Stimulated activated memory B cell treated with anti-CD40 and anti-IgM and Interleukin-4, amounts not matched to agents 10 μg/mL and 1 μg/mL and 100 μg/mL, for 72 hours (primary cell): ENCODE data around the gene DUS2.
"Not testable (repeated sequence)": the region's sequence is repeated elsewhere in the genome, so short reads cannot be mapped to it uniquely, and the experiment has no call there.

Experiments
- ATAC-seq: fragments of 150-1000 bp; cut with Tn5 transposase; 2 replicates; pipeline ENCODE4 v1.10.0; 2021
- H3K27ac Mint-ChIP-seq: one replicate; pipeline ENCODE4 v1.8.0; 2022; ENCODE audit warnings: mild to moderate bottlenecking, mixed read lengths
- H3K27me3 Mint-ChIP-seq: one replicate; pipeline ENCODE4 v1.8.0; 2022; ENCODE audit warnings: mixed read lengths
- H3K36me3 Mint-ChIP-seq: one replicate; pipeline ENCODE4 v1.8.0; 2022; ENCODE audit warnings: mixed read lengths
- H3K4me1 Mint-ChIP-seq: one replicate; pipeline ENCODE4 v1.8.0; 2022; ENCODE audit warnings: mixed read lengths
- H3K4me3 Mint-ChIP-seq: one replicate; pipeline ENCODE4 v1.8.0; 2022; ENCODE audit warnings: mild to moderate bottlenecking, moderate library complexity, mixed read lengths
- H3K9me3 Mint-ChIP-seq: one replicate; pipeline ENCODE4 v1.8.0; 2022; ENCODE audit warnings: mixed read lengths

Gene DUS2

GRCh38 chr16:67993207-67994039, 29.7 kb upstream of the DUS2 start:
- H3K36me3 Mint-ChIP-seq, result no peaks in the 10 kb centered on the region
- ATAC-seq, result peak; percentile 92
- peaks cover 64% of the 10 kb centered on the region for H3K4me1 Mint-ChIP-seq
- H3K27me3 Mint-ChIP-seq, result no peaks in the 10 kb centered on the region
- no peaks in the 10 kb centered on the region for H3K9me3 Mint-ChIP-seq
- peak overlapping the region; percentile 67 for H3K4me3 Mint-ChIP-seq
- peak overlapping the region; percentile 93 for H3K27ac Mint-ChIP-seq

- H3K4me3 Mint-ChIP-seq, result peak overlapping the region; percentile 57
- peaks cover 60% of the 10 kb centered on the region for H3K4me1 Mint-ChIP-seq
- H3K27me3 Mint-ChIP-seq, H3K36me3 Mint-ChIP-seq, H3K9me3 Mint-ChIP-seq: not testable (repeated sequence)
- ATAC-seq, result peak; percentile 20
- peak overlapping the region; percentile 93 for H3K27ac Mint-ChIP-seq
These were observed 29.1 kb upstream of the DUS2 start for GRCh38 chr16:67994040-67994408.

GRCh38 chr16:67995423-67995822, 27.7 kb upstream of the DUS2 start:
- Mint-ChIP-seq H3K27ac (peak overlapping the region; percentile 93), H3K9me3 (no peaks in the 10 kb centered on the region), H3K36me3 (no peaks in the 10 kb centered on the region), H3K4me3 (no peak overlapping the region), H3K4me1 (peaks cover 60% of the 10 kb centered on the region), H3K27me3 (no peaks in the 10 kb centered on the region)
- peak; percentile 46 for ATAC-seq

GRCh38 chr16:67996666-67997065, 26.4 kb upstream of the DUS2 start:
- ATAC-seq, result no peak
- H3K27me3 Mint-ChIP-seq, result no peaks in the 10 kb centered on the region
- peak overlapping the region; percentile 27 for H3K27ac Mint-ChIP-seq
- no peaks in the 10 kb centered on the region for H3K36me3 Mint-ChIP-seq
- peaks cover 70% of the 10 kb centered on the region for H3K4me1 Mint-ChIP-seq
- no peaks in the 10 kb centered on the region for H3K9me3 Mint-ChIP-seq
- no peak overlapping the region for H3K4me3 Mint-ChIP-seq

- not testable (repeated sequence) for H3K27me3 Mint-ChIP-seq, H3K4me3 Mint-ChIP-seq, H3K9me3 Mint-ChIP-seq, H3K36me3 Mint-ChIP-seq, ATAC-seq
- Mint-ChIP-seq H3K4me1 (peaks cover 59% of the 10 kb centered on the region), H3K27ac (peak overlapping the region; percentile 89)
These were observed 24.8 kb upstream of the DUS2 start for GRCh38 chr16:67998231-67998778.

- Mint-ChIP-seq H3K27ac (peak within 1 kb of the TSS; percentile 89), H3K4me1 (peaks cover 51% of the 10 kb centered on the region), H3K4me3 (peak within 1 kb of the TSS; percentile 79)
- H3K9me3 Mint-ChIP-seq, H3K36me3 Mint-ChIP-seq, H3K27me3 Mint-ChIP-seq: not testable (repeated sequence)
- peak; percentile 95 for ATAC-seq
These were observed 24.1 kb upstream of the DUS2 start, which contains the start of gene DPEP2 for GRCh38 chr16:67998779-67999688. DPEP2 (minus strand) TSS chr16:67999484; CDS start chr16:67993212, 6,272 bp downstream.

- H3K27me3 Mint-ChIP-seq, result no peaks in the 10 kb centered on the region
- peaks cover 50% of the 10 kb centered on the region for H3K4me1 Mint-ChIP-seq
- no peaks in the 10 kb centered on the region for H3K9me3 Mint-ChIP-seq
- no peaks in the 10 kb centered on the region for H3K36me3 Mint-ChIP-seq
- H3K27ac Mint-ChIP-seq, result peak overlapping the region; percentile 89
- peak overlapping the region; percentile 79 for H3K4me3 Mint-ChIP-seq
- ATAC-seq, result peak; percentile 73
These were observed 23.1 kb upstream of the DUS2 start for GRCh38 chr16:67999985-68000384.

GRCh38 chr16:68000450-68000849, 22.6 kb upstream of the DUS2 start:
- H3K4me3 Mint-ChIP-seq, result no peak overlapping the region
- H3K9me3 Mint-ChIP-seq, result no peaks in the 10 kb centered on the region
- ATAC-seq, result no peak
- peak overlapping the region; percentile 89 for H3K27ac Mint-ChIP-seq
- H3K27me3 Mint-ChIP-seq, result no peaks in the 10 kb centered on the region
- peaks cover 49% of the 10 kb centered on the region for H3K4me1 Mint-ChIP-seq
- no peaks in the 10 kb centered on the region for H3K36me3 Mint-ChIP-seq

- peaks cover 46% of the 10 kb centered on the region for H3K4me1 Mint-ChIP-seq
These were observed 20.1 kb upstream of the DUS2 start for GRCh38 chr16:68003031-68003430.

GRCh38 chr16:68005211-68005610, 17.9 kb upstream of the DUS2 start:
- Mint-ChIP-seq H3K9me3 (peaks cover 3% of the 10 kb centered on the region), H3K4me1 (peaks cover 30% of the 10 kb centered on the region), H3K27me3 (no peaks in the 10 kb centered on the region), H3K4me3 (no peak overlapping the region), H3K27ac (peak overlapping the region; percentile 92), H3K36me3 (no peaks in the 10 kb centered on the region)
- no peak for ATAC-seq

More at GRCh38 chr16:68003031-68003430, 20.1 kb upstream of the DUS2 start:
- Mint-ChIP-seq H3K36me3 (no peaks in the 10 kb centered on the region), H3K4me3 (no peak overlapping the region), H3K27me3 (no peaks in the 10 kb centered on the region), H3K9me3 (no peaks in the 10 kb centered on the region), H3K27ac (no peak overlapping the region)
- ATAC-seq, result no peak

GRCh38 chr16:68005786-68006286, 17.2 kb upstream of the DUS2 start:
- Mint-ChIP-seq H3K4me3 (no peak overlapping the region), H3K27ac (peak overlapping the region; percentile 92), H3K27me3 (no peaks in the 10 kb centered on the region), H3K4me1 (peaks cover 25% of the 10 kb centered on the region), H3K36me3 (no peaks in the 10 kb centered on the region), H3K9me3 (peaks cover 3% of the 10 kb centered on the region)
- ATAC-seq, result peak; percentile 96

- Mint-ChIP-seq H3K4me3 (no peak overlapping the region), H3K27me3 (no peaks in the 10 kb centered on the region), H3K36me3 (no peaks in the 10 kb centered on the region), H3K4me1 (peaks cover 32% of the 10 kb centered on the region), H3K9me3 (peaks cover 3% of the 10 kb centered on the region), H3K27ac (peak overlapping the region; percentile 17)
- ATAC-seq, result no peak
These were observed 13.8 kb upstream of the DUS2 start for GRCh38 chr16:68009157-68009735.

- H3K4me3 Mint-ChIP-seq, H3K9me3 Mint-ChIP-seq, H3K36me3 Mint-ChIP-seq, ATAC-seq, H3K27me3 Mint-ChIP-seq: not testable (repeated sequence)
- H3K4me1 Mint-ChIP-seq, result peaks cover 33% of the 10 kb centered on the region
- H3K27ac Mint-ChIP-seq, result peak overlapping the region; percentile 17
These were observed 13.2 kb upstream of the DUS2 start for GRCh38 chr16:68009872-68010271.

GRCh38 chr16:68013440-68013839, 9.6 kb upstream of the DUS2 start:
- peak; percentile 36 for ATAC-seq
- Mint-ChIP-seq H3K9me3 (no peaks in the 10 kb centered on the region), H3K27ac (no peak overlapping the region), H3K4me1 (peaks cover 20% of the 10 kb centered on the region), H3K36me3 (no peaks in the 10 kb centered on the region), H3K27me3 (no peaks in the 10 kb centered on the region), H3K4me3 (no peak overlapping the region)

GRCh38 chr16:68015681-68016080, 7.4 kb upstream of the DUS2 start, which contains the start of gene DPEP2NB:
DPEP2NB (minus strand) TSS chr16:68015911; CDS start chr16:68015770, 141 bp downstream.
- ATAC-seq, result no peak
- no peak within 1 kb of the TSS for H3K27ac Mint-ChIP-seq

More at GRCh38 chr16:68015681-68016080, 7.4 kb upstream of the DUS2 start, which contains the start of gene DPEP2NB:
- no peak within 1 kb of the TSS for H3K4me3 Mint-ChIP-seq
- H3K9me3 Mint-ChIP-seq, result no peaks in the 10 kb centered on the region
- H3K27me3 Mint-ChIP-seq, result no peaks in the 10 kb centered on the region
- H3K4me1 Mint-ChIP-seq, result peaks cover 20% of the 10 kb centered on the region
- no peaks in the 10 kb centered on the region for H3K36me3 Mint-ChIP-seq
